ENCODE results near the gene AGMAT. TPM values are rescaled to one million over a fixed set of nuclear protein-coding genes. Genes with fewer than 3 reads are reported as not detected.

The AGMAT gene
- total and polyA plus RNA-seq, 2 of the 13 experiments (the other 11 are each of a cell fraction or from before 2014, with no cell fraction given): 59.1 to 174 TPM

GRCh38 chr1:15584489-15585363 lies at the start of gene AGMAT (continued):
- TF ChIP-seq SRY (CRISPR knock-in tag; IDR thresholded peaks at IDR 0.05) (peak; percentile 61; the same call in 1 of the 2 replicates), ZNF407 (CRISPR knock-in tag; IDR thresholded peaks at IDR 0.05; ENCODE audit: not compliant biosample characterization) (no peak), RARA (CRISPR knock-in tag; IDR thresholded peaks at IDR 0.05) (peak; percentile 92), HNRNPLL (IDR thresholded peaks at IDR 0.05; ENCODE audit: low read depth, low read length, poor library complexity, severe bottlenecking) (peak; percentile 38), ZNF317 (CRISPR knock-in tag; IDR thresholded peaks at IDR 0.05) (no peak; the same call in 1 of the 2 replicates), ZSCAN30 (CRISPR knock-in tag; IDR thresholded peaks at IDR 0.05) (peak; percentile 85; the same call in 1 of the 2 replicates), U2AF2 (IDR thresholded peaks at IDR 0.05; ENCODE audit: low read depth, low read length) (no peak), ZNF850 (CRISPR knock-in tag; conservative IDR thresholded peaks at IDR 0.05) (no peak), ZNF263 (CRISPR knock-in tag; IDR thresholded peaks at IDR 0.05) (peak; percentile 74), ZNF484 (CRISPR knock-in tag; IDR thresholded peaks at IDR 0.05; ENCODE audit: borderline replicate concordance, low read depth) (no peak), MAZ (IDR thresholded peaks at IDR 0.05; ENCODE audit: borderline replicate concordance, low read depth, low read length) (peak; percentile 86), MAZ (CRISPR knock-in tag; IDR thresholded peaks at IDR 0.05; ENCODE audit: low read depth) (peak; percentile 95), FOXJ3 (CRISPR knock-in tag; IDR thresholded peaks at IDR 0.05; ENCODE audit: borderline replicate concordance) (peak; percentile 43; the same call in 1 of the 2 replicates)
- TF ChIP-seq, protein P1, sequence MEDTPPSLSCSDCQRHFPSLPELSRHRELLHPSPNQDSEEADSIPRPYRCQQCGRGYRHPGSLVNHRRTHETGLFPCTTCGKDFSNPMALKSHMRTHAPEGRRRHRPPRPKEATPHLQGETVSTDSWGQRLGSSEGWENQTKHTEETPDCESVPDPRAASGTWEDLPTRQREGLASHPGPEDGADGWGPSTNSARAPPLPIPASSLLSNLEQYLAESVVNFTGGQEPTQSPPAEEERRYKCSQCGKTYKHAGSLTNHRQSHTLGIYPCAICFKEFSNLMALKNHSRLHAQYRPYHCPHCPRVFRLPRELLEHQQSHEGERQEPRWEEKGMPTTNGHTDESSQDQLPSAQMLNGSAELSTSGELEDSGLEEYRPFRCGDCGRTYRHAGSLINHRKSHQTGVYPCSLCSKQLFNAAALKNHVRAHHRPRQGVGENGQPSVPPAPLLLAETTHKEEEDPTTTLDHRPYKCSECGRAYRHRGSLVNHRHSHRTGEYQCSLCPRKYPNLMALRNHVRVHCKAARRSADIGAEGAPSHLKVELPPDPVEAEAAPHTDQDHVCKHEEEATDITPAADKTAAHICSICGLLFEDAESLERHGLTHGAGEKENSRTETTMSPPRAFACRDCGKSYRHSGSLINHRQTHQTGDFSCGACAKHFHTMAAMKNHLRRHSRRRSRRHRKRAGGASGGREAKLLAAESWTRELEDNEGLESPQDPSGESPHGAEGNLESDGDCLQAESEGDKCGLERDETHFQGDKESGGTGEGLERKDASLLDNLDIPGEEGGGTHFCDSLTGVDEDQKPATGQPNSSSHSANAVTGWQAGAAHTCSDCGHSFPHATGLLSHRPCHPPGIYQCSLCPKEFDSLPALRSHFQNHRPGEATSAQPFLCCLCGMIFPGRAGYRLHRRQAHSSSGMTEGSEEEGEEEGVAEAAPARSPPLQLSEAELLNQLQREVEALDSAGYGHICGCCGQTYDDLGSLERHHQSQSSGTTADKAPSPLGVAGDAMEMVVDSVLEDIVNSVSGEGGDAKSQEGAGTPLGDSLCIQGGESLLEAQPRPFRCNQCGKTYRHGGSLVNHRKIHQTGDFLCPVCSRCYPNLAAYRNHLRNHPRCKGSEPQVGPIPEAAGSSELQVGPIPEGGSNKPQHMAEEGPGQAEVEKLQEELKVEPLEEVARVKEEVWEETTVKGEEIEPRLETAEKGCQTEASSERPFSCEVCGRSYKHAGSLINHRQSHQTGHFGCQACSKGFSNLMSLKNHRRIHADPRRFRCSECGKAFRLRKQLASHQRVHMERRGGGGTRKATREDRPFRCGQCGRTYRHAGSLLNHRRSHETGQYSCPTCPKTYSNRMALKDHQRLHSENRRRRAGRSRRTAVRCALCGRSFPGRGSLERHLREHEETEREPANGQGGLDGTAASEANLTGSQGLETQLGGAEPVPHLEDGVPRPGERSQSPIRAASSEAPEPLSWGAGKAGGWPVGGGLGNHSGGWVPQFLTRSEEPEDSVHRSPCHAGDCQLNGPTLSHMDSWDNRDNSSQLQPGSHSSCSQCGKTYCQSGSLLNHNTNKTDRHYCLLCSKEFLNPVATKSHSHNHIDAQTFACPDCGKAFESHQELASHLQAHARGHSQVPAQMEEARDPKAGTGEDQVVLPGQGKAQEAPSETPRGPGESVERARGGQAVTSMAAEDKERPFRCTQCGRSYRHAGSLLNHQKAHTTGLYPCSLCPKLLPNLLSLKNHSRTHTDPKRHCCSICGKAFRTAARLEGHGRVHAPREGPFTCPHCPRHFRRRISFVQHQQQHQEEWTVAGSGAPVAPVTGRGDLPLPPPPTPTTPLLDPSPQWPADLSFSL (CRISPR knock-in tag; IDR thresholded peaks at IDR 0.05): no peak
